Measurements from ENCODE around the gene BCAS3.

DNA sequence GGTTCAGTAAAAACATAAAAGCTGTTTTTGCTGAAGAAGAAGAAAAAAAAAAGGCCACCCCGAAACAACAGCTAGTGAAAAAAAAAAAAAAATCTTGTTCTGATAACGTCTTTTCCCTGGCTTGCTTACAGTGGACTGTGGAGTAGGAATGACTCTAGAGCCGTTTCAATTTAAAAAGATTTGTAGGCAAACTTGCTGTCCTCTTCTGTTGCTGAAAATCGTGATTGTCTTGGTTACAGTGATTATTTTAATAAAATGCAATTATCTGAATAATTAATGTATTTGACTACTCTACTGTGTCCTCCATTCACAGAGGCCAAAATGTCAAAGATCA, 531.4 kb downstream of the BCAS3 start:
- no peak for TF ChIP-seq POLR2A (IDR thresholded peaks at IDR 0.05; ENCODE audit: low read length)
- no peak for TF ChIP-seq GATA1 (IDR thresholded peaks at IDR 0.05; ENCODE audit: low read depth, low read length)

Data from erythroblast (primary cell).